Measurements from ENCODE around the gene DIAPH2.
A peak's percentile ranks its signal among the peaks of the same experiment; 100 is the strongest.

DIAPH2 gene

DNA sequence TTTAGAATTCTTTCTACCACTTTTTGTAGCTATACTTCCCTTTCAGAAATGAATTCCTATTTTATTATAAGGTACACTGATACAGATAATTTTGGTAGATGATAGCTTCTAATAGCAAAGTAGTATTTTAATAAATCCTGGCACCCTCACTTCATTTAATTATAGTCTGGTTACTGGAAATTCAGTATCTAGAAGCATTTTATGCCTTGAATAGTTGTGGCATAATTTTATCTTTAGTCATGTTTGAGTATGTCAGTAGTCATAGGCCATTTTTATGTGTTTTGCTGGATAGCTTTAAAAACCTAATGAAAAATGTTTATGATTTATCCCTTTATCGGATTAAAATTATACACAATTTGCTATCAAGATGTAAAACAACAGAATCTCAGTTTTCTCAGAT, 92.3 kb downstream of the DIAPH2 start:
- DNase-seq = no peak
- H3K4me3 ChIP-seq (ENCODE audit: low read depth, low read length) = no peak overlapping the region
- in situ Hi-C loops (cut with HindIII; ENCODE audit: low pct_ligation_motif_present, low sequenced_read_pairs) = no loop called here
- TF ChIP-seq CTCF (IDR thresholded peaks at IDR 0.05; ENCODE audit: low read depth, low read length, missing control alignments) = no peak
- no peak overlapping the region for H3K27ac ChIP-seq
- H3K36me3 ChIP-seq (replicated peaks) = no peaks in the 10 kb centered on the region
- H3K27me3 ChIP-seq (replicated peaks) = no peaks in the 10 kb centered on the region

- H3K4me3 ChIP-seq (ENCODE audit: low read depth, low read length) = no peak overlapping the region
- H3K27ac ChIP-seq = no peak overlapping the region
- H3K36me3 ChIP-seq (replicated peaks) = no peaks in the 10 kb centered on the region
- TF ChIP-seq CTCF (IDR thresholded peaks at IDR 0.05; ENCODE audit: low read depth, low read length, missing control alignments) = no peak
- in situ Hi-C loops (cut with HindIII; ENCODE audit: low pct_ligation_motif_present, low sequenced_read_pairs) = no loop called here
- no peaks in the 10 kb centered on the region for H3K27me3 ChIP-seq (replicated peaks)
- DNase-seq = peak; percentile 58
These were observed 106.9 kb downstream of the DIAPH2 start for GRCh38 chrX:96791559-96791958.

DNA sequence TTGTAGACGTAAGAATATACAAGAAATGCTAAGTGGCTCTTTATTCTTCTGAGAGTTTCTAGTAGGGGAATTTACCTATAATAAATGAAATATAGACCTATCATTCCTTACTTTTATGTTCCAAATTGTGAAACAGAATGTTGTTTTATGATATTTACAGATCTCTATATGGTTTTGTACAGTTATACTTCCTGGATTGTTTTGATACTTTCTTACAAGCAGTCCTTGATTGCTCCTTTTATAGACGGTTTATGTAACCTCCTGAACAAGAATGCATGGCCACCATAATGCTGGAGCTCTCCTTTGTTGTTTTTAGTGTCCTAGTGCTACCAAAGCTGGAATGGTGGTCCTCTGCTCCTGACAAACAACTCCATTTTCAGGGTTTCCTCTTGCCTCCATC, 107.4 kb downstream of the DIAPH2 start:
- H3K36me3 ChIP-seq (replicated peaks) = no peaks in the 10 kb centered on the region
- no peak overlapping the region for H3K4me3 ChIP-seq (ENCODE audit: low read depth, low read length)
- in situ Hi-C loops (cut with HindIII; ENCODE audit: low pct_ligation_motif_present, low sequenced_read_pairs) = no loop called here
- H3K27me3 ChIP-seq (replicated peaks) = no peaks in the 10 kb centered on the region
- no peak for DNase-seq
- no peak overlapping the region for H3K27ac ChIP-seq
- no peak for TF ChIP-seq CTCF (IDR thresholded peaks at IDR 0.05; ENCODE audit: low read depth, low read length, missing control alignments)

- no peak overlapping the region for H3K27ac ChIP-seq
- no peaks in the 10 kb centered on the region for H3K36me3 ChIP-seq (replicated peaks)
- no peak overlapping the region for H3K4me3 ChIP-seq (ENCODE audit: low read depth, low read length)
- no peak for DNase-seq
- in situ Hi-C loops (cut with HindIII; ENCODE audit: low pct_ligation_motif_present, low sequenced_read_pairs) = no loop called here
- no peaks in the 10 kb centered on the region for H3K27me3 ChIP-seq (replicated peaks)
- no peak for TF ChIP-seq CTCF (IDR thresholded peaks at IDR 0.05; ENCODE audit: low read depth, low read length, missing control alignments)
These were observed 114.3 kb downstream of the DIAPH2 start for GRCh38 chrX:96798982-96799381.

DNA sequence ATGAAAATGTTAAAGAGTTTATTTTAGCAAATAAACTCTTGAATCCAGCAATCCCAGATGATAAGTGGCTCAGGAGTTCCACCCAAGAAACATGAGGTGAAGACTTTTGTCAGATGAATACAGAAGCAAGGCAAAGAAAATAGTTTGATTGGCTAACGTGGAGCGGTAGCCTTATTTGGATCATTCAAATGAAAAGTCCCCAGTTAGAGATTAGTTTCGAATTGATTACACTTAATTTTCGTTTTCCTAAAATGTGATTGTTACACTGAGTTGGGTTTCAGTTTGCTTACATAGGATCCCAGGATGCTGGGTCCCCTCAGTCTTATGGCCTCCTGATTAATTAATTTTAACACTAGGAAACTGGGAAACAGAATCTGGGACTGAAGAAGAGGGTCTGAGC, 122.7 kb downstream of the DIAPH2 start:
- in situ Hi-C loops (cut with HindIII; ENCODE audit: low pct_ligation_motif_present, low sequenced_read_pairs) = no loop called here
- TF ChIP-seq CTCF (IDR thresholded peaks at IDR 0.05; ENCODE audit: low read depth, low read length, missing control alignments) = no peak
- no peaks in the 10 kb centered on the region for H3K36me3 ChIP-seq (replicated peaks)

GRCh38 chrX:96820935-96821334, 136.3 kb downstream of the DIAPH2 start:
- in situ Hi-C loops (cut with HindIII; ENCODE audit: low pct_ligation_motif_present, low sequenced_read_pairs) = no loop called here
- TF ChIP-seq CTCF (IDR thresholded peaks at IDR 0.05; ENCODE audit: low read depth, low read length, missing control alignments) = no peak

More for the DNA sequence above, 122.7 kb downstream of the DIAPH2 start:
- no peak for DNase-seq
- no peak overlapping the region for H3K27ac ChIP-seq
- H3K27me3 ChIP-seq (replicated peaks) = no peaks in the 10 kb centered on the region
- H3K4me3 ChIP-seq (ENCODE audit: low read depth, low read length) = no peak overlapping the region

More at GRCh38 chrX:96820935-96821334, 136.3 kb downstream of the DIAPH2 start:
- H3K36me3 ChIP-seq (replicated peaks) = no peaks in the 10 kb centered on the region
- no peak for DNase-seq
- H3K27me3 ChIP-seq (replicated peaks) = no peaks in the 10 kb centered on the region
- H3K27ac ChIP-seq = no peak overlapping the region
- no peak overlapping the region for H3K4me3 ChIP-seq (ENCODE audit: low read depth, low read length)

All from brain microvascular endothelial cell (primary cell).